SK-N-SH treated with all-trans-retinoic acid at 6 μM for 48 hours (cell line): ENCODE results near the gene PTPRN2.

Experiments
- ATAC-seq: fragments of 200-7000 bp; cut with Tn5 transposase; 3 replicates; pipeline ENCODE4 v1.9.1; 2020; ENCODE audit warnings: mild to moderate bottlenecking, moderate library complexity
- ARNTL ChIP-seq: fragments of 450-650 bp; formaldehyde crosslinking; IDR thresholded peaks from 2 replicates; pipeline ENCODE4 v1.5.0; 2020; ENCODE audit warnings: low read depth, mild to moderate bottlenecking, moderate library complexity, borderline replicate concordance
- BACH2 ChIP-seq: fragments of 250-450 bp; sonication (Bioruptor Pico); IDR thresholded peaks from 2 replicates; pipeline ENCODE4 v1.9.0; 2021; ENCODE audit warnings: mild to moderate bottlenecking, borderline replicate concordance
- ESRRG ChIP-seq: fragments of 250-450 bp; sonication (Bioruptor Pico); IDR thresholded peaks from 2 replicates; pipeline ENCODE4 v1.6.1; 2021; ENCODE audit warnings: mild to moderate bottlenecking
- PPARA ChIP-seq: fragments of 250-450 bp; sonication (Bioruptor Pico); IDR thresholded peaks from 2 replicates; pipeline ENCODE4 v1.5.0; 2020; ENCODE audit warnings: mild to moderate bottlenecking, borderline replicate concordance
- RARB ChIP-seq: fragments of 250-450 bp; sonication (Bioruptor Pico); IDR thresholded peaks from 2 replicates; pipeline ENCODE4 v1.8.0; 2021; ENCODE audit warnings: mild to moderate bottlenecking, moderate library complexity
- SNAI2 ChIP-seq: fragments of 250-450 bp; sonication (Bioruptor Pico); IDR thresholded peaks from 2 replicates; pipeline ENCODE4 v1.5.0; 2020; ENCODE audit warnings: mild to moderate bottlenecking, moderate library complexity
- TCF4 ChIP-seq: fragments of 250-450 bp; sonication (Bioruptor Pico); IDR thresholded peaks from 2 replicates; pipeline ENCODE4 v1.8.0; 2021; ENCODE audit warnings: mild to moderate bottlenecking, moderate library complexity, borderline replicate concordance
- TOX ChIP-seq: fragments of 250-450 bp; sonication (Bioruptor Pico); IDR thresholded peaks from 2 replicates; pipeline ENCODE4 v1.8.0; 2021; ENCODE audit warnings: mild to moderate bottlenecking, moderate library complexity, borderline replicate concordance
- ZC3H10 ChIP-seq: fragments of 250-450 bp; sonication (Bioruptor Pico); IDR thresholded peaks from 2 replicates; pipeline ENCODE4 v1.5.1; 2021; ENCODE audit warnings: mild to moderate bottlenecking, moderate library complexity
- ZFP3 ChIP-seq: fragments of 250-450 bp; sonication (Bioruptor Pico); IDR thresholded peaks from 2 replicates; pipeline ENCODE4 v1.5.0; 2020; ENCODE audit warnings: mild to moderate bottlenecking, moderate library complexity
- ZFP30 ChIP-seq: fragments of 450-650 bp; formaldehyde crosslinking; IDR thresholded peaks from 2 replicates; pipeline ENCODE4 v1.5.0; 2022; ENCODE audit warnings: mild to moderate bottlenecking, moderate library complexity
- ZNF565 ChIP-seq: fragments of 450-650 bp; formaldehyde crosslinking; conservative IDR thresholded peaks from 2 replicates; pipeline ENCODE4 v1.5.0; 2020; ENCODE audit warnings: low read depth, mild to moderate bottlenecking, moderate library complexity
- ZNF70 ChIP-seq: fragments of 450-650 bp; formaldehyde crosslinking; IDR thresholded peaks from 2 replicates; pipeline ENCODE4 v1.5.0; 2020; ENCODE audit warnings: mild to moderate bottlenecking, moderate library complexity
- ZNF8 ChIP-seq: fragments of 450-650 bp; formaldehyde crosslinking; IDR thresholded peaks from 2 replicates; pipeline ENCODE4 v1.5.0; 2020; ENCODE audit warnings: mild to moderate bottlenecking, moderate library complexity
- TF ChIP-seq, protein P1 (sequence below): fragments of 250-450 bp; sonication (Bioruptor Pico); IDR thresholded peaks from 2 replicates; pipeline ENCODE4 v1.5.1; 2021; ENCODE audit warnings: mild to moderate bottlenecking, moderate library complexity
- TF ChIP-seq, protein P2 (sequence below): fragments of 250-450 bp; sonication (Bioruptor Pico); IDR thresholded peaks from 2 replicates; pipeline ENCODE4 v1.8.0; 2021; ENCODE audit warnings: low read depth, mild to moderate bottlenecking, moderate library complexity, borderline replicate concordance
- TF ChIP-seq, protein P3 (sequence below): fragments of 250-450 bp; sonication (Bioruptor Pico); IDR thresholded peaks from 2 replicates; pipeline ENCODE4 v1.8.0; 2020; ENCODE audit warnings: mild to moderate bottlenecking, moderate library complexity, borderline replicate concordance

PTPRN2 gene

DNA sequence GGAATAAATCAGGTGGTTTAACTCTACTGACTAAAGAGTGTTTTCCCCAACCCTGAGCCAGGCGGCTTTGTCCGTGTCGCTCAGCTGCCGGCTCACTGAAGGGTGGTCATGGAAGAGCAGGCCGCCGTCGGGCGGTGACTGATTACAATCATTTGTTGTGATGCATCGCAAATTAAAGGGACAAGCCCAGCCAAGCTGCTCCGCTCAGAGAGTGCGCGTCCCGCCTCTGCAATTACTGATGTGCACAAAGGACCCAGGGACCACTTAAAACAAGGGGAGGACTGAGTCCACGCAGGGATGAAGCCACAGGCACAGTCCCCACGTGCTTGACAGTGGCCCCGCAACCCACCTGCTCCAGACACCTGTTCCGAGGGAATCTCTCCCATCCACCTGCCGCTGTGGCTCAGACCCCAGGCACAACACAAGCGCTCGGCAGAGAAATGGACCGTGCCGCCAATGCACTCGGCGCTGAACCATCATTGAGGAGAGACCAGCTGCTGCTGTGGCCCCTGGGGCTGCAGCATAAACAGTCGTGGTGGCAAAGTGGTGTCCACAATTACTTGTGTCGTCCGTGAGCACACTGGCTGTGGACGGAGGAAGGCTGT is 526.5 kb downstream of the PTPRN2 start:
- no peak for TF ChIP-seq ZNF8 (CRISPR knock-in tag)
- no peak for TF ChIP-seq TCF4 (CRISPR knock-in tag)
- no peak for TF ChIP-seq RARB (CRISPR knock-in tag)
- no peak for ATAC-seq

DNA sequence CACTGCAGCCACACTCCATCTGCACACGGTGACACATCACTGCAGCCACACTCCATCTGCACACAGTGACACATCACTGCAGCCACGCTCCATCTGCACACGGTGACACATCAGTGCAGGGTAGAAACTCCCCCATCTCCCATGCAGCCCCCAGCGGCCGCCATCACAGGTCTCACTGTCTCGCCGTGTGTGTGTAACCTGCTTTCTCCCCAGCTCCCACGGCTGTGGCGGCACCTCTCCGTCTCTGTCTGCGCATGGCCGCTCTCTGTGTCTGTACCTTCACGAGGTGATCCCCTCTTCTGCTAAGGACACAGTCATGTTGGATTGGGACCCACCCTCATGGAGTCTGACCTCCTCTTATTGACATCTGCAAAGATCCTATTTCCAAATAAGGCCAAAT is 527.4 kb downstream of the PTPRN2 start:
- no peak for ATAC-seq
- TF ChIP-seq SNAI2 (CRISPR knock-in tag) (no peak), ESRRG (CRISPR knock-in tag) (no peak), PPARA (CRISPR knock-in tag) (no peak), ZNF70 (CRISPR knock-in tag) (no peak), ZFP3 (CRISPR knock-in tag) (no peak), ZC3H10 (CRISPR knock-in tag) (no peak), ARNTL (CRISPR knock-in tag) (no peak), TOX (CRISPR knock-in tag) (no peak), BACH2 (CRISPR knock-in tag) (no peak)
- TF ChIP-seq, protein P1, sequence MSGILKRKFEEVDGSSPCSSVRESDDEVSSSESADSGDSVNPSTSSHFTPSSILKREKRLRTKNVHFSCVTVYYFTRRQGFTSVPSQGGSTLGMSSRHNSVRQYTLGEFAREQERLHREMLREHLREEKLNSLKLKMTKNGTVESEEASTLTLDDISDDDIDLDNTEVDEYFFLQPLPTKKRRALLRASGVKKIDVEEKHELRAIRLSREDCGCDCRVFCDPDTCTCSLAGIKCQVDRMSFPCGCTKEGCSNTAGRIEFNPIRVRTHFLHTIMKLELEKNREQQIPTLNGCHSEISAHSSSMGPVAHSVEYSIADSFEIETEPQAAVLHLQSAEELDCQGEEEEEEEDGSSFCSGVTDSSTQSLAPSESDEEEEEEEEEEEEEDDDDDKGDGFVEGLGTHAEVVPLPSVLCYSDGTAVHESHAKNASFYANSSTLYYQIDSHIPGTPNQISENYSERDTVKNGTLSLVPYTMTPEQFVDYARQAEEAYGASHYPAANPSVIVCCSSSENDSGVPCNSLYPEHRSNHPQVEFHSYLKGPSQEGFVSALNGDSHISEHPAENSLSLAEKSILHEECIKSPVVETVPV (CRISPR knock-in tag): no peak
- TF ChIP-seq, protein P2, sequence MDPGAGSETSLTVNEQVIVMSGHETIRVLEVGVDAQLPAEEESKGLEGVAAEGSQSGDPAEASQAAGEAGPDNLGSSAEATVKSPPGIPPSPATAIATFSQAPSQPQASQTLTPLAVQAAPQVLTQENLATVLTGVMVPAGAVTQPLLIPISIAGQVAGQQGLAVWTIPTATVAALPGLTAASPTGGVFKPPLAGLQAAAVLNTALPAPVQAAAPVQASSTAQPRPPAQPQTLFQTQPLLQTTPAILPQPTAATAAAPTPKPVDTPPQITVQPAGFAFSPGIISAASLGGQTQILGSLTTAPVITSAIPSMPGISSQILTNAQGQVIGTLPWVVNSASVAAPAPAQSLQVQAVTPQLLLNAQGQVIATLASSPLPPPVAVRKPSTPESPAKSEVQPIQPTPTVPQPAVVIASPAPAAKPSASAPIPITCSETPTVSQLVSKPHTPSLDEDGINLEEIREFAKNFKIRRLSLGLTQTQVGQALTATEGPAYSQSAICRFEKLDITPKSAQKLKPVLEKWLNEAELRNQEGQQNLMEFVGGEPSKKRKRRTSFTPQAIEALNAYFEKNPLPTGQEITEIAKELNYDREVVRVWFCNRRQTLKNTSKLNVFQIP (CRISPR knock-in tag): no peak
- TF ChIP-seq, protein P3, sequence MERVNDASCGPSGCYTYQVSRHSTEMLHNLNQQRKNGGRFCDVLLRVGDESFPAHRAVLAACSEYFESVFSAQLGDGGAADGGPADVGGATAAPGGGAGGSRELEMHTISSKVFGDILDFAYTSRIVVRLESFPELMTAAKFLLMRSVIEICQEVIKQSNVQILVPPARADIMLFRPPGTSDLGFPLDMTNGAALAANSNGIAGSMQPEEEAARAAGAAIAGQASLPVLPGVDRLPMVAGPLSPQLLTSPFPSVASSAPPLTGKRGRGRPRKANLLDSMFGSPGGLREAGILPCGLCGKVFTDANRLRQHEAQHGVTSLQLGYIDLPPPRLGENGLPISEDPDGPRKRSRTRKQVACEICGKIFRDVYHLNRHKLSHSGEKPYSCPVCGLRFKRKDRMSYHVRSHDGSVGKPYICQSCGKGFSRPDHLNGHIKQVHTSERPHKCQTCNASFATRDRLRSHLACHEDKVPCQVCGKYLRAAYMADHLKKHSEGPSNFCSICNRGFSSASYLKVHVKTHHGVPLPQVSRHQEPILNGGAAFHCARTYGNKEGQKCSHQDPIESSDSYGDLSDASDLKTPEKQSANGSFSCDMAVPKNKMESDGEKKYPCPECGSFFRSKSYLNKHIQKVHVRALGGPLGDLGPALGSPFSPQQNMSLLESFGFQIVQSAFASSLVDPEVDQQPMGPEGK: no peak

DNA sequence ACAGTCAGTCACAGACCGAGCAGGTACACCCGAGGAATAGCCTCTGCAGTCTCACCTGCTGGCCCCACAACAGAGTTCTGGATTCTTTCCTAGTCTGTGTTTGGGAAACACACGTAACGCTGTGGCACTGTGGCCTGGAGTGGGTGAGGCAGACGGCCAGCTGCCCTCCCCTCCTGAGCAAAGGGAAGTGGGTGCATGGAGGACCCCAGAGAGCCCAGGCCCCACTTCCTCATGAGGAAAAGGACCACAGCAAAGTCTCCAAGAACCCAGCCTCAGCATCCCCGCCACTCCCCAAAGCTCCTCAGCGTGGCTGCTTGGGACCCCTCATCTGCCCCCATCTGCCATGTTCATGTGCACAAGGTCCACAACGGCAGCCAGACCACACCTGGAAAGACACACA is 530.2 kb downstream of the PTPRN2 start:
- TF ChIP-seq, protein P3: no peak
- no peak for TF ChIP-seq PPARA (CRISPR knock-in tag)
- no peak for TF ChIP-seq ZNF565
- no peak for TF ChIP-seq TOX (CRISPR knock-in tag)
- TF ChIP-seq BACH2 (CRISPR knock-in tag): no peak
- no peak for TF ChIP-seq ZFP30 (CRISPR knock-in tag)
- TF ChIP-seq, protein P2 (CRISPR knock-in tag): no peak
- TF ChIP-seq ARNTL (CRISPR knock-in tag): no peak
- TF ChIP-seq, protein P1 (CRISPR knock-in tag): no peak
- no peak for TF ChIP-seq ZNF70 (CRISPR knock-in tag)
- TF ChIP-seq ZFP3 (CRISPR knock-in tag): no peak

More for the DNA sequence above, 530.2 kb downstream of the PTPRN2 start:
- no peak for ATAC-seq
